PFSK-1 (cell line): ENCODE measurements around the gene INSM2.

Experiments
- FOXP2 ChIP-seq: optimal IDR thresholded peaks from 2 replicates; pipeline ENCODE3; 2011; ENCODE audit warnings: borderline replicate concordance, control low read depth, inconsistent platforms; ENCODE audit not compliant: insufficient read depth; ENCODE audit errors: extremely low read length, extremely low read depth
- POLR2AphosphoS5 ChIP-seq: IDR thresholded peaks from 2 replicates; pipeline ENCODE4 v1.6.1; 2012; ENCODE audit warnings: low read depth, mild to moderate bottlenecking, control low read depth, low read length, moderate library complexity
- REST ChIP-seq, 2 experiments: IDR thresholded peaks; 2 replicates each; pipeline versions ENCODE4 v1.6.1 to v1.8.0; 2011 to 2012; ENCODE audit warnings: low read depth in 2 of 2, low read length in 2 of 2, control low read depth in 1 of 2, inconsistent platforms in 1 of 2, mild to moderate bottlenecking in 1 of 2, moderate library complexity in 1 of 2; ENCODE audit not compliant: insufficient read depth in 1 of 2
- SIN3A ChIP-seq: IDR thresholded peaks from 2 replicates; pipeline ENCODE4 v1.6.1; 2012; ENCODE audit warnings: mild to moderate bottlenecking, low read length, moderate library complexity, borderline replicate concordance; ENCODE audit not compliant: insufficient read depth
- TAF1 ChIP-seq: IDR thresholded peaks from 2 replicates; pipeline ENCODE4 v1.6.1; 2012; ENCODE audit warnings: low read length, control low read depth, borderline replicate concordance; ENCODE audit not compliant: insufficient read depth

The INSM2 gene

GRCh38 chr14:35557221-35557747 is 23.3 kb downstream of the INSM2 start:
- no peak for TF ChIP-seq REST (IDR thresholded peaks at IDR 0.05; ENCODE audit: insufficient read depth in 1 of 2, low read depth in 2 of 2, low read length in 2 of 2)
- TF ChIP-seq TAF1 = no peak
- no peak for TF ChIP-seq SIN3A
- TF ChIP-seq POLR2AphosphoS5 = no peak
- no peak for TF ChIP-seq FOXP2

DNA sequence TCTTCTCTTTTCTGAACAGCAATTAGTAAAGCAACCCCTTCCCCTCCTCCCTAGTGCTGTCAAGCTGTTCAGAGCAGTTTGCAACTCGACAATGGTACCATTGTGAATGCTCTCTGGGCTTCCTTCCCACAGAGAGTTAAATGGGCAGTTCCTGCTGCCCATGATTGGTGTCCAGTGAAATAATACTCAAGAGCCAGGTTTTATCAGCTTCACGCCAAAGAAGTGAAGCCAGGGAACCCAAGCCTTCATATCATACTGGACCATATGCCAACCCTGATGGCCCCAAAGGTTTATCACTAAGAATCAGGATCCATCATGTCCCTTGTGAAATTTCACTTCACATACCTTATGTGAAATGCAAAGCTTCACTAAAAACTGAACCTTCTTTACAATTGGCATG is 24.7 kb downstream of the INSM2 start:
- no peak for TF ChIP-seq REST (IDR thresholded peaks at IDR 0.05; ENCODE audit: insufficient read depth in 1 of 2, low read depth in 2 of 2, low read length in 2 of 2)
- TF ChIP-seq SIN3A = no peak

DNA sequence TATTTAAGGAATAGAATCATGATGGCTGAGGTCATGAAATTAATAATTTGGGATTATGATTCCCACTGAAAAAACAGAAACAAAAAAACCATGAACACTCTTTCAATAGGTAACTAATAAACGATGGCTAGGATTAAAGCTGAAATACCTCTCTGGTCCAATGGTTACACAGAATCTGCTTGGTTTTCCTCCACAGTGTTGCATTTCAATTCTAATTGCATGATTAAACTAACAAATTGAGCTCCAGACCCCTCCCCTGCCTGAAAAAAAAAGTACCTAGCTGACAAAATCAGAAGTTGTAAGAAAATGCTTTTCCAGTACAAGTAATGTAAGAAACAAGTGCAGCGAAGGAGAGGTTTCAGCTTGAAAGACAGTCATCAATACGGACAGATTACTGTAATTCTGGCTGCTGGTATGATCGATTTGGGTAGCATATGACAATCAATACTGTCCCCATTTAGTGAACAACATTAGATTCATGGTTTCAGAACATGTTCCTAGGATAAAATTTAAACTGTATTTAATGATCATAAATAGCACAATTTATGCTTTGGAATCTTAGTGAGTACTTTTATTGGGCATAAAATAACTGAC is 32.0 kb downstream of the INSM2 start:
- TF ChIP-seq SIN3A (no peak), REST (IDR thresholded peaks at IDR 0.05; ENCODE audit: insufficient read depth in 1 of 2, low read depth in 2 of 2, low read length in 2 of 2) (no peak), POLR2AphosphoS5 (no peak), FOXP2 (no peak), TAF1 (no peak)

GRCh38 chr14:35571598-35571997 is 37.6 kb downstream of the INSM2 start:
- no peak for TF ChIP-seq POLR2AphosphoS5
- no peak for TF ChIP-seq TAF1
- no peak for TF ChIP-seq REST (IDR thresholded peaks at IDR 0.05; ENCODE audit: insufficient read depth in 1 of 2, low read depth in 2 of 2, low read length in 2 of 2)
- no peak for TF ChIP-seq SIN3A
- no peak for TF ChIP-seq FOXP2

- no peak for TF ChIP-seq TAF1
- TF ChIP-seq FOXP2 = no peak
- TF ChIP-seq REST (IDR thresholded peaks at IDR 0.05; ENCODE audit: insufficient read depth in 1 of 2, low read depth in 2 of 2, low read length in 2 of 2) = no peak
- TF ChIP-seq SIN3A = no peak
- TF ChIP-seq POLR2AphosphoS5 = no peak
These were observed 39.9 kb downstream of the INSM2 start for GRCh38 chr14:35573911-35574310.
